HG03354 (cell line): Measurements from ENCODE around the gene DAGLA.

Source experiments
- ATAC-seq: cut with Tn5 transposase; IDR thresholded peaks from one replicate; pipeline ENCODE4 v1.9.1; 2021; ENCODE audit warnings: mild to moderate bottlenecking; ENCODE audit not compliant: unreplicated experiment, poor library complexity, severe bottlenecking

The DAGLA gene

GRCh38 chr11:61704838-61705237, 24.6 kb downstream of the DAGLA start:
- no peak for ATAC-seq

GRCh38 chr11:61706452-61707400, 26.5 kb downstream of the DAGLA start:
- ATAC-seq: no peak

- no peak for ATAC-seq
These were observed 27.4 kb downstream of the DAGLA start for GRCh38 chr11:61707574-61707973.

- ATAC-seq: no peak
These were observed 28.9 kb downstream of the DAGLA start for GRCh38 chr11:61709110-61709509.

GRCh38 chr11:61709572-61709971, 29.4 kb downstream of the DAGLA start:
- no peak for ATAC-seq

- no peak for ATAC-seq
These were observed 29.8 kb downstream of the DAGLA start for GRCh38 chr11:61710019-61710418.

- ATAC-seq: no peak
These were observed 30.8 kb downstream of the DAGLA start for GRCh38 chr11:61711037-61711436.

- ATAC-seq: no peak
These were observed 31.3 kb downstream of the DAGLA start for GRCh38 chr11:61711498-61711897.

DNA sequence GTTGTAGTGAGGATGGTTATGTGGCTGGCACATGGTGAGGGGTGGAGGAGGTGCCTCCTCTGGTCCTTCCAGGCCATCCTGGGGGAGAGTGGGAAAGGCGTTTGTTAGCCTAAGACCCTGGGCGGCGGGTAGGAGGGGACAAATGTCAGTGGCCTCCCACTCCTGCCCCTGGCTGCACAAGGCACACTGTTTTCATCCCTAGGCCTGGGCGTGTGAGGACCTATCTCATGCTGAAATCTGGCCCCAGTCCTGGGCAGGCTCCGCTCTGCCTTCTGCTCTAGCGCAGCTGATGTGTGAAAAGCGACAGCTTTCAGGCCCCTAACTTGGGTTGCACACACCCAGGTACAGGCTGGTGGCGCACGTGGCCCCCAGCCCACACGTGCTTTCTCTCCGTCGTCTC, 32.1 kb downstream of the DAGLA start:
- no peak for ATAC-seq

DNA sequence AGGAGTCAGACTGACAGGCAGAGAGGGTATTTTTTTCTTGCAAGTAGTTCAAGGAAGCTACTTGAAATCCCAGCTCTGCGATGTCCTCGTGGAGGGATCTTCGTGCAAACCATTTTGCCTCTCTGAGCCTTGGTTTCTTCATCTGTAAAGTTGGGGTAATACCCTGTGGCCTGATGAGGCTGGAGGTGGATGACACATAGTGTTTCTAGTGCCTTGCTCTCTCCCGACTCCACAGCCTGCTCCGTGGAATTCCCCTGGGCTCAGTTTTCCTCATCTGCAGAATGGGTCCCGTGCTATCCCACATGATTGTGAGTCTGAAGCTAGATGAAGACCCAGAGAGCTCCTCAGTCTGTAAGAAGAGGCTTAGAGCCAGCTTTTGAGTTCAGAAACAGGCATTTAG, 32.7 kb downstream of the DAGLA start:
- ATAC-seq: no peak

DNA sequence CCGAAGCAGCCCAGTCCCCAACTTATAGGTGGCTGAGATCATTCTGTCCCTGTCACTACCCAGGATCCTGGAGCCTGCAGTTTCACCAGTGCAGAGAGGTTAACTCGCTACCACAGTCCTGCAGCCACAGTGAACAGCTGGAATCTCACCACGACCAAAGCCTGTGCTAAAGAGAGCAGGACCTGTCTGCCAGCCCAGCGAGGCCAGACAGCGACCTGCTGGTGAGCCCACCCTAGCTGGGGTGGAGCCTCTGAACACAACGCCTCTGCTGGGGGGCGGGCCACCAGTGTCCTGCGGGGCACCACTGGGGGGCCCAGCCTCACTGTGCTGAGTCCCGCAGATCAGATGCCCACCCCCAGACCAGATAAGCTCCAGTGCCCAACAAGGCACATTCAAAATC, 33.3 kb downstream of the DAGLA start:
- ATAC-seq: no peak

DNA sequence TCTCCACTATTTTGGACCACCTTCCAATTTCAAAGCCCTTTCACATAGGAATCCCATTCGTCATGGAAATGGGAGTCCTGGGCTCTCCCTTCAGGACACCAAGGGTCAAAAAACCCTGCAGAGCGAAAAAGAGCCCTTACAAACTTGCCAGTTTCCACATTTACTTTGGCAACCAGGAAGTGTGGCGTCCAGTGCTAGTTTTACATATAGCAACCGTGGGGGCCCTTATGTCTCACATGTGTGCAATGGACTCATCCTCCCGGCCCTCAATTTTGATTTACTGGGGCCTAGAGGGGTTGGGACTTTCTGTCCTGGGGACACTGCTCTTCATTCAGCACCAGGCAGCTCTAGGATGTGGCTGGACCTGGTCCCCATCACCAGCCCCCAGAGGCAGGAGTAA, 33.7 kb downstream of the DAGLA start:
- ATAC-seq: no peak

GRCh38 chr11:61714316-61714715, 34.1 kb downstream of the DAGLA start:
- ATAC-seq: no peak

DNA sequence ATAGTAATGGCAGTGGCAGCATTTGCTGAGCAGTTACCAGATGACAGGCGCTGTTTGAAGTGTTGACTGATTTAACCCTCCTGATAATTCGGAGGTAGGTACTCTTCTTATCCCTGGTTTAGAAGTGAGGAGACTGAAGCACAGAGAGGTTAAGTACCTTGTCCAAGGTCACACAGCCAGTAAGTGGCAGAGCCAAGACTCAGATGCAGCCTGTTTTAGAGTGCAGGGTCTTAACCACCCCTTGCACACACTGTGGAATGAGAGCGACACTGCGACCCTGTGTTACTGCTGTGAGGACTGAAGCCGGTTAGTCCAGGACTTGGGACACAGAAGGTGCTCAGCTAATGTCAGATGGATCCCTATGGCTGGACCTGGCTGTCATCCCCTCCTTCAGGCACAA, 34.7 kb downstream of the DAGLA start:
- no peak for ATAC-seq

DNA sequence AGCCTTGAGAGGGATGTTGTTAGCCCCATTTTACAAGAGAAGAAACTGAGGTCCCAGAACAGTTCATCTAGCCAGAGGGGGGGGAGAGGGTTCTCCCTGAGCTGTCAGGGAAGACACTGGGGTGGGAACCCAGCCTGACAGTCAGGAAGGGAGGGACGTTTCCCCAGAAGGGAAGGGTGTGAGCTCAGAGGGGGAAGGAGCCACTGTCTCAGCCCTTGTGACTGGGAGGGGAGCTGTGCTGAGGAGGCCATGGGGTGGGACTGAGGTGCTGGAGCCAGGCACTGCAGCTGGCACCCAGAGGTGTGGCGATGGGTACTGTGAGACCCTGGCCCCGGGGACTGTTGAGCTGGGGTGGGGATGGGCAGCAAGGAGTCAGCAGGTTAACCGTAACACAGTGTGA, 35.7 kb downstream of the DAGLA start:
- no peak for ATAC-seq

GRCh38 chr11:61716478-61717285, 36.5 kb downstream of the DAGLA start:
- ATAC-seq: no peak

- ATAC-seq: no peak
These were observed 37.3 kb downstream of the DAGLA start for GRCh38 chr11:61717286-61718033.

DNA sequence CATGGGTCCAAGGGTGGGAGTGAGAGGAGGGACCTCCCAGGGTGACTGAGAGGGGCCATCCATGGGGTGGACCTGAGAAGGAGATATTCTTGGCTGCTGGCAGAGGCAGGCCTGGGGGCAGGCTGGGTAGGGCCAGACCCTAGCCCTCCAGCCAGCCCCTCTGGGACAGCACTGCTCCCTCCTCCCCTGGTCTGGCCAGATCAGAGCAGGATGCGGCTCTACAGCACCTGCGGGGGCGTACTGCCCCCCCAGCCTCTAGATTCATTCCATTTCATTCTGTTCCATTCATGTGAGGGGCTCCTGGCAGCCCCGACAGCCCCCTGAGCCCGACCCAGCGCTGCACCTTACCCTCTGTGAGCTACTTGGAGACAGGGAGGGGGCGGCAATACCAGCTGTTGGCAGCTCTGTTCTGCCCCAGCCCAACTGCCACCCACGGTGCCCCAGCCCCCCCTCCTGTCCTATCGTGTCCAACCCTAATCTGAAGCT, 37.9 kb downstream of the DAGLA start:
- ATAC-seq: no peak

- ATAC-seq: no peak
These were observed 38.6 kb downstream of the DAGLA start for GRCh38 chr11:61718621-61719302.
